Gastroesophageal sphincter (tissue), 3 donors: ENCODE results near the gene MTIF2.
"Not testable (repeated sequence)": the region's sequence is repeated elsewhere in the genome, so short reads cannot be mapped to it uniquely, and the experiment has no call there.

Experiments used
- CTCF ChIP-seq, 4 experiments: fragments of 200-600 bp in 2 of 4; fragments of 450-650 bp in 2 of 4; sonication (generic) in 1 of 4; IDR thresholded peaks; one replicate each; pipeline ENCODE4 v1.5.1; 2017 to 2019; ENCODE audit warnings: antibody characterized with exemption in 4 of 4, mild to moderate bottlenecking in 2 of 4, moderate library complexity in 2 of 4
- POLR2AphosphoS5 ChIP-seq: sonication (generic); formaldehyde crosslinking; IDR thresholded peaks from one replicate; pipeline ENCODE4 v1.6.1; 2017; ENCODE audit warnings: antibody characterized with exemption

- not testable (repeated sequence) for TF ChIP-seq CTCF (IDR thresholded peaks at IDR 0.05); POLR2AphosphoS5
These were observed 27.4 kb downstream of the MTIF2 start for GRCh38 chr2:55241582-55241981.
